ENCODE measurements around the gene MYO1E.
A peak's percentile ranks its signal among the peaks of the same experiment; 100 is the strongest.

MYO1E gene

GRCh38 chr15:59116771-59117170, 255.9 kb downstream of the MYO1E start:
- TF ChIP-seq CTCF (IDR thresholded peaks at IDR 0.05) = no peak
- Histone ChIP-seq H3K27ac (no peak overlapping the region), H3K36me3 (no peaks in the 10 kb centered on the region), H3K4me3 (no peak overlapping the region), H3K27me3 (no peaks in the 10 kb centered on the region), H3K9me3 (no peaks in the 10 kb centered on the region), H3K4me1 (no peaks in the 10 kb centered on the region)
- intact Hi-C loops (cut with DNase I; ENCODE audit: low total_unique reads) = no loop called here
- DNase-seq = no peak

DNA sequence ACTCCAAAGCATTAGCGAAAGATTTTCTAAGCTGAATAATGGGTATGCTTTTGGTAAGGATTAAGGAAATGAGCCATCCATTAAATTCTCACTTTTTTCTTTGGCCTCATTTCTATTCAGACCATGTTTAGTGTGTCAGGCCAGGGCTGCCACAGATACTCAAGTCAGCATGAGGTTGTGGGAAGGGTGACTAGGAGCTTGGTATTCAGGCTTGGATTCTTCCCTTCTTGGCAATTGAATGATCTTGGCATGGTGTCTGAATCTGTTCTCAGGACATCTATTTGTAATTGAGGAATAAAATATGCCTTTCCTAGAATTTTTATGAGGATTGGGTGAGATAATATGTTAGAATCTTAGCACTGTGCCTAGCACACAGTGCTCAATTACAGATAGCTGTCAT, 256.5 kb downstream of the MYO1E start:
- Histone ChIP-seq H3K27me3 (no peaks in the 10 kb centered on the region), H3K27ac (no peak overlapping the region), H3K9me3 (no peaks in the 10 kb centered on the region), H3K36me3 (no peaks in the 10 kb centered on the region), H3K4me1 (no peaks in the 10 kb centered on the region), H3K4me3 (no peak overlapping the region)
- intact Hi-C loops (cut with DNase I; ENCODE audit: low total_unique reads) = no loop called here
- TF ChIP-seq CTCF (IDR thresholded peaks at IDR 0.05) = no peak
- DNase-seq = no peak

DNA sequence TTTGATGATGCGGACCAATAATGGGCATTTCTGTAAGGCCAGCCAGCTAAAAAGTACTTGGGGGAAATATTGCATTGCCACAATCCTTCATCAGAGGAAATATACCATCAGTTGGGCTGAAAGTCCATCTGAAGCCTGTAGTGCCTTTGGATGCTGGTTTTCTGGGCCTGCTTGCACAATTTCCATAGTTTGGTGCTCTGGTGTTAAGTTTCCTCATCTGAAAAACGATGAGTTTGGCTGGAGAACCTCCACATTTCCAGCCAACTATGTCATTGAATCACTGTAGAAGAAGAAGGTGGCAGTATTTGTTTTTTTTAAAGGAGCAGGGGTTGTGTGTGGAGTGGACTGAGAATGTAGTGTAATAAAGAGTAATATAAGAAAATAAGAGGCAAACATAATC, 257.6 kb downstream of the MYO1E start:
- Histone ChIP-seq H3K4me3 (no peak overlapping the region), H3K27ac (no peak overlapping the region), H3K36me3 (no peaks in the 10 kb centered on the region), H3K9me3 (no peaks in the 10 kb centered on the region), H3K4me1 (no peaks in the 10 kb centered on the region), H3K27me3 (no peaks in the 10 kb centered on the region)
- intact Hi-C loops (cut with DNase I; ENCODE audit: low total_unique reads) = no loop called here
- TF ChIP-seq CTCF (IDR thresholded peaks at IDR 0.05) = no peak
- no peak for DNase-seq

DNA sequence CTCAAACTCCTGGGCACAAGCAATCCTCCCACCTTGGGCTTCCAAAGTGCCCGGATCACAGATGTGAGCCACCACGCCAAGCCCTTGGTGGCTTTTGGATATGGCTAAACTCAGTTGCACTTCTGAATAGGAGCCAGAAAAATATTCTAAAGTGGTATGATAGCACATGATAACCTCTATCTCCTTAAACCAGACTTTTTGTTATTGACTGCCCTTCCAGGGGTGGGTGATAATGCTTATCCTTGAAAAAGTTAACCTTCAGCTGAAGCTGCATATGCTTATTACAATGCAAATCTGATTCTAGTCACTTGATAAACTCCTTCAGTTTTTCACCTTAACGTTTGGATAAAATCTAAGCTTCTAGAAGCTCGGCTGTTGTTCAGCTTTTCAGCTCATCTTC, 261.4 kb downstream of the MYO1E start:
- H3K4me3 ChIP-seq = no peak overlapping the region
- H3K4me1 ChIP-seq = no peaks in the 10 kb centered on the region
- intact Hi-C loops (cut with DNase I; ENCODE audit: low total_unique reads) = no loop called here
- H3K36me3 ChIP-seq = no peaks in the 10 kb centered on the region
- no peak overlapping the region for H3K27ac ChIP-seq
- TF ChIP-seq CTCF (IDR thresholded peaks at IDR 0.05) = no peak
- DNase-seq = no peak
- no peaks in the 10 kb centered on the region for H3K9me3 ChIP-seq
- no peaks in the 10 kb centered on the region for H3K27me3 ChIP-seq

- no peaks in the 10 kb centered on the region for H3K36me3 ChIP-seq
- H3K9me3 ChIP-seq = no peaks in the 10 kb centered on the region
- H3K4me3 ChIP-seq = peak overlapping the region in 1 of 2 donors; percentile 65
- DNase-seq = no peak
- no peak for TF ChIP-seq CTCF (IDR thresholded peaks at IDR 0.05)
- no peaks in the 10 kb centered on the region for H3K27me3 ChIP-seq
- no peak overlapping the region for H3K27ac ChIP-seq
- intact Hi-C loops (cut with DNase I; ENCODE audit: low total_unique reads) = no loop called here
- H3K4me1 ChIP-seq = peaks cover 0 to 13% (median 9%) of the 10 kb centered on the region in 4 donors
Measured at GRCh38 chr15:59105854-59106253, 266.8 kb downstream of the MYO1E start.
